Sigmoid colon (tissue), 7 donors: ENCODE measurements around the gene CHST6. TPM values are rescaled to one million over a fixed set of nuclear protein-coding genes. Genes with fewer than 3 reads are reported as not detected.
"Not testable (repeated sequence)": the region's sequence is repeated elsewhere in the genome, so short reads cannot be mapped to it uniquely, and the experiment has no call there.

Experiments used
- DNase-seq: peaks from one replicate; pipeline ENCODE4 v3.0.0-alpha.2; 2019
- H3K27ac ChIP-seq, 4 donors: fragments of 200-600 bp; sonication (generic); one replicate each; pipeline ENCODE4 v1.5.1; 2016 to 2019; ENCODE audit warnings: mild to moderate bottlenecking in 1 of 4
- H3K27me3 ChIP-seq, 3 donors: fragments of 200-600 bp; sonication (generic); one replicate each; pipeline ENCODE4 v1.5.1; 2019; ENCODE audit warnings: mild to moderate bottlenecking in 1 of 3
- H3K36me3 ChIP-seq, 4 donors: fragments of 200-600 bp; sonication (generic); one replicate each; pipeline ENCODE4 v1.5.1; 2016 to 2019
- H3K4me1 ChIP-seq, 4 donors: fragments of 200-600 bp; sonication (generic); one replicate each; pipeline ENCODE4 v1.5.1; 2017 to 2019
- H3K4me3 ChIP-seq, 4 donors: fragments of 200-600 bp; sonication (generic); one replicate each; pipeline ENCODE4 v1.5.1; 2017 to 2019; ENCODE audit warnings: mild to moderate bottlenecking in 2 of 4, moderate library complexity in 1 of 4
- H3K9me3 ChIP-seq, 4 donors: fragments of 200-600 bp in 3 of 4; sonication (generic) in 3 of 4; one replicate each; pipeline versions ENCODE4 v1.5.1 to v1.6.1; 2013 to 2019
- CTCF ChIP-seq, 4 experiments: fragments of 450-650 bp in 3 of 4; fragments of 200-600 bp in 1 of 4; IDR thresholded peaks; one replicate each; pipeline ENCODE4 v1.5.1; 2016 to 2019; ENCODE audit warnings: antibody characterized with exemption in 4 of 4, mild to moderate bottlenecking in 3 of 4, moderate library complexity in 2 of 4
- EP300 ChIP-seq, 4 donors: sonication (generic); formaldehyde crosslinking; IDR thresholded peaks; one replicate each; pipeline ENCODE4 v1.6.1; 2017; ENCODE audit warnings: antibody characterized with exemption in 4 of 4
- POLR2A ChIP-seq, 2 donors: fragments of 450-650 bp; IDR thresholded peaks; one replicate each; pipeline ENCODE4 v1.6.1; 2016; ENCODE audit warnings: antibody characterized with exemption in 2 of 2, mild to moderate bottlenecking in 2 of 2, moderate library complexity in 2 of 2
- POLR2AphosphoS5 ChIP-seq, 4 donors: sonication (generic); formaldehyde crosslinking; IDR thresholded peaks; one replicate each; pipeline ENCODE4 v1.6.1; 2017; ENCODE audit warnings: antibody characterized with exemption in 4 of 4
- WGBS, 2 donors: extraction: QIAGEN DNeasy Blood & Tissue Kit; methylation state at CpG; one replicate each; pipeline ENCODE4 v1.1.7; 2013; 5-methylcytosine and 5-hydroxymethylcytosine counted together
- intact Hi-C: fragments of 100-400 bp; cut with DNase I; formaldehyde crosslinking; loops from one replicate; pipeline ENCODE4 v1.15.1; 2023
- polyA plus RNA-seq, 3 donors: library from polyadenylated mRNA; stranded (reverse); fragments of 200-250 nt; gene quantifications; one replicate each; pipeline ENCODE4 v1.2.3, GENCODE V29; 2013
- total RNA-seq, 4 donors: library from RNA; depleted of rRNA; stranded (reverse); fragments of >200 nt; gene quantifications; one replicate each; pipeline ENCODE4 v1.1.0, GENCODE V29; 2016
- donor health status: healthy with polysubstance abuse.
- donor health status: Bipolar disorder and iron deficiency.
- donor health status: healthy.

The CHST6 gene
- total RNA-seq (1 to 10 TPM in 3 of 4 donors, under 1 TPM in 1; 0.49 to 2.5 (median 1.6) TPM), polyA plus RNA-seq (1 to 10 TPM in 1 of 3 donors, under 1 TPM in 2; under 0.01 to 2.2 (median 0.23) TPM)

GRCh38 chr16:75495076-75495674 is at the start of gene CHST6:
Gene CHST6, minus strand, starts transcription at chr16:75495441. Its CDS starts 15,613 bp downstream, at chr16:75479828.
- Histone ChIP-seq H3K4me3 (peak within 1 kb of the TSS; percentile 20 to 47 (median 36)), H3K27me3 (peaks cover 0 to 32% (median 6%) of the 10 kb centered on the region in 3 donors), H3K27ac (peak within 1 kb of the TSS in 1 of 4 donors; percentile 4), H3K36me3 (no peaks in the 10 kb centered on the region), H3K4me1 (peaks cover 0 to 17% (median 12%) of the 10 kb centered on the region in 4 donors), H3K9me3 (no peaks in the 10 kb centered on the region)
- DNase-seq = no peak
- WGBS, 2 donors = 2% methylated on average over 43 of the region's 43 CpGs
- intact Hi-C loops = no loop called here
- no peak for TF ChIP-seq EP300 (IDR thresholded peaks at IDR 0.05)
- TF ChIP-seq POLR2A (IDR thresholded peaks at IDR 0.05) = no peak
- TF ChIP-seq POLR2AphosphoS5 (IDR thresholded peaks at IDR 0.05) = peak in 2 of 4 donors; percentile 28 to 47
- no peak for TF ChIP-seq CTCF (IDR thresholded peaks at IDR 0.05)

GRCh38 chr16:75542462-75542861 is 47.2 kb upstream of the CHST6 start:
- intact Hi-C loops, H3K4me3 ChIP-seq, H3K4me1 ChIP-seq, DNase-seq, H3K27me3 ChIP-seq, H3K27ac ChIP-seq, H3K9me3 ChIP-seq: not testable (repeated sequence)
- peaks cover 0 to 23% (median 2%) of the 10 kb centered on the region in 4 donors for H3K36me3 ChIP-seq
- WGBS, 2 donors = 37 to 78% methylated on average over 8 of the region's 8 CpGs

- H3K9me3 ChIP-seq = no peaks in the 10 kb centered on the region
- peaks cover 0 to 23% (median 2%) of the 10 kb centered on the region in 4 donors for H3K36me3 ChIP-seq
- H3K4me1 ChIP-seq = no peaks in the 10 kb centered on the region
- H3K27me3 ChIP-seq = no peaks in the 10 kb centered on the region
- TF ChIP-seq POLR2AphosphoS5 (IDR thresholded peaks at IDR 0.05) = no peak
- TF ChIP-seq POLR2A (IDR thresholded peaks at IDR 0.05) = no peak
- no peak for TF ChIP-seq CTCF (IDR thresholded peaks at IDR 0.05)
- TF ChIP-seq EP300 (IDR thresholded peaks at IDR 0.05) = no peak
- 18 to 75% methylated on average over 5 of the region's 5 CpGs for WGBS, 2 donors
- H3K4me3 ChIP-seq = no peak overlapping the region
- H3K27ac ChIP-seq = no peak overlapping the region
- intact Hi-C loops = no loop called here
- DNase-seq = no peak
These were observed 46.0 kb upstream of the CHST6 start for GRCh38 chr16:75541236-75541635.

GRCh38 chr16:75538882-75539565 is 43.8 kb upstream of the CHST6 start:
- H3K9me3 ChIP-seq, intact Hi-C loops, H3K4me3 ChIP-seq, H3K27me3 ChIP-seq, H3K27ac ChIP-seq, DNase-seq, H3K4me1 ChIP-seq: not testable (repeated sequence)
- peaks cover 0 to 18% (median 2%) of the 10 kb centered on the region in 4 donors for H3K36me3 ChIP-seq
- 58 to 87% methylated on average over 8 of the region's 10 CpGs for WGBS, 2 donors

- Histone ChIP-seq H3K9me3 (no peaks in the 10 kb centered on the region), H3K36me3 (peaks cover 0 to 13% (median 2%) of the 10 kb centered on the region in 4 donors), H3K4me3 (no peak overlapping the region), H3K27me3 (no peaks in the 10 kb centered on the region), H3K27ac (no peak overlapping the region), H3K4me1 (no peaks in the 10 kb centered on the region)
- WGBS, 2 donors = 21 to 73% methylated on average over 4 of the region's 4 CpGs
- TF ChIP-seq EP300 (IDR thresholded peaks at IDR 0.05) = no peak
- no peak for TF ChIP-seq POLR2A (IDR thresholded peaks at IDR 0.05)
- no peak for TF ChIP-seq CTCF (IDR thresholded peaks at IDR 0.05)
- no peak for TF ChIP-seq POLR2AphosphoS5 (IDR thresholded peaks at IDR 0.05)
- intact Hi-C loops = no loop called here
- no peak for DNase-seq
These were observed 42.5 kb upstream of the CHST6 start for GRCh38 chr16:75537776-75538175.
